ENCODE data around the gene SWT1. TPM values are rescaled to one million over a fixed set of nuclear protein-coding genes. Genes with fewer than 3 reads are reported as not detected.

SWT1 gene
- total and polyA plus RNA-seq, 2 of the 13 experiments (the other 11 are each of a cell fraction or from before 2014, with no cell fraction given), result 1.7 to 2.5 TPM

GRCh38 chr1:185156854-185157598, at the start of gene SWT1, which contains the start of gene TRMT1L (continued):
- TF ChIP-seq ZHX1 (CRISPR knock-in tag; IDR thresholded peaks at IDR 0.05; ENCODE audit: low read depth) (no peak), NR0B2 (CRISPR knock-in tag; IDR thresholded peaks at IDR 0.05) (no peak), TFAP4 (IDR thresholded peaks at IDR 0.05; ENCODE audit: borderline replicate concordance, low read depth) (peak; percentile 19; the same call in 1 of the 2 replicates), CBFB (CRISPR knock-in tag; IDR thresholded peaks at IDR 0.05) (no peak; the same call in 1 of the 2 replicates), ZSCAN25 (CRISPR knock-in tag; IDR thresholded peaks at IDR 0.05) (no peak; the same call in 1 of the 2 replicates), CEBPG (CRISPR knock-in tag; IDR thresholded peaks at IDR 0.05) (peak; percentile 68), GABPB1 (CRISPR knock-in tag; IDR thresholded peaks at IDR 0.05) (peak; percentile 95), ZNF235 (CRISPR knock-in tag; IDR thresholded peaks at IDR 0.05; ENCODE audit: borderline replicate concordance) (no peak; the same call in 1 of the 2 replicates), PRMT3 (CRISPR knock-in tag; IDR thresholded peaks at IDR 0.05; ENCODE audit: borderline replicate concordance, low read depth) (no peak), DR1 (CRISPR knock-in tag; IDR thresholded peaks at IDR 0.05) (peak; percentile 46; the same call in 1 of the 2 replicates), HMGXB3 (CRISPR knock-in tag; IDR thresholded peaks at IDR 0.05; ENCODE audit: borderline replicate concordance) (peak; percentile 41; the same call in 1 of the 2 replicates), PPARG (CRISPR knock-in tag; conservative IDR thresholded peaks at IDR 0.05) (0 out of 2 replicates have a peak, but pooled peaks have one; percentile 15), ZNF761 (CRISPR knock-in tag; conservative IDR thresholded peaks at IDR 0.05) (peak; percentile 47; the same call in 1 of the 2 replicates), SP5 (CRISPR knock-in tag; IDR thresholded peaks at IDR 0.05; ENCODE audit: borderline replicate concordance, low read depth) (peak; percentile 70; the same call in 1 of the 2 replicates)
- TF ChIP-seq, protein P1, sequence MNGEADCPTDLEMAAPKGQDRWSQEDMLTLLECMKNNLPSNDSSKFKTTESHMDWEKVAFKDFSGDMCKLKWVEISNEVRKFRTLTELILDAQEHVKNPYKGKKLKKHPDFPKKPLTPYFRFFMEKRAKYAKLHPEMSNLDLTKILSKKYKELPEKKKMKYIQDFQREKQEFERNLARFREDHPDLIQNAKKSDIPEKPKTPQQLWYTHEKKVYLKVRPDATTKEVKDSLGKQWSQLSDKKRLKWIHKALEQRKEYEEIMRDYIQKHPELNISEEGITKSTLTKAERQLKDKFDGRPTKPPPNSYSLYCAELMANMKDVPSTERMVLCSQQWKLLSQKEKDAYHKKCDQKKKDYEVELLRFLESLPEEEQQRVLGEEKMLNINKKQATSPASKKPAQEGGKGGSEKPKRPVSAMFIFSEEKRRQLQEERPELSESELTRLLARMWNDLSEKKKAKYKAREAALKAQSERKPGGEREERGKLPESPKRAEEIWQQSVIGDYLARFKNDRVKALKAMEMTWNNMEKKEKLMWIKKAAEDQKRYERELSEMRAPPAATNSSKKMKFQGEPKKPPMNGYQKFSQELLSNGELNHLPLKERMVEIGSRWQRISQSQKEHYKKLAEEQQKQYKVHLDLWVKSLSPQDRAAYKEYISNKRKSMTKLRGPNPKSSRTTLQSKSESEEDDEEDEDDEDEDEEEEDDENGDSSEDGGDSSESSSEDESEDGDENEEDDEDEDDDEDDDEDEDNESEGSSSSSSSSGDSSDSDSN (CRISPR knock-in tag; IDR thresholded peaks at IDR 0.05), result 0 out of 2 replicates have a peak, but pooled peaks have one; percentile 37

All from HepG2 (cell line).